KMS-11 (cell line): ENCODE results near the gene SAP25.

ENCODE experiments used
- H2AFZ ChIP-seq: fragments of 200-600 bp; sonication (generic); 2 replicates; pipeline ENCODE4 v1.6.1; 2016; ENCODE audit warnings: antibody characterized with exemption, mixed run types, low read depth
- H3K27ac ChIP-seq: fragments of 200-600 bp; sonication (generic); 2 replicates; pipeline ENCODE4 v1.6.1; 2016; ENCODE audit warnings: mild to moderate bottlenecking, mixed run types
- H3K27me3 ChIP-seq: fragments of 200-600 bp; sonication (generic); 2 replicates; pipeline ENCODE4 v1.6.1; 2017; ENCODE audit warnings: mild to moderate bottlenecking, low read depth, mixed run types, moderate library complexity; ENCODE audit not compliant: insufficient read depth
- H3K36me3 ChIP-seq: fragments of 200-600 bp; sonication (generic); 2 replicates; pipeline ENCODE4 v1.6.1; 2017; ENCODE audit warnings: mild to moderate bottlenecking, mixed run types; ENCODE audit not compliant: insufficient read depth
- H3K4me1 ChIP-seq: fragments of 200-600 bp; sonication (generic); 2 replicates; pipeline ENCODE4 v1.6.1; 2016; ENCODE audit warnings: mild to moderate bottlenecking, low read depth, mixed run types; ENCODE audit not compliant: poor library complexity, severe bottlenecking
- H3K4me2 ChIP-seq: fragments of 200-600 bp; sonication (generic); 2 replicates; pipeline ENCODE4 v1.7.0; 2016; ENCODE audit warnings: mild to moderate bottlenecking, mixed run types
- H3K4me3 ChIP-seq: fragments of 200-600 bp; sonication (generic); IDR thresholded peaks from 2 replicates; pipeline ENCODE4 v1.6.1; 2017; ENCODE audit warnings: low read depth, low read length, mixed read lengths; ENCODE audit not compliant: insufficient read depth
- H3K79me2 ChIP-seq: fragments of 200-600 bp; sonication (generic); 2 replicates; pipeline ENCODE4 v1.6.1; 2016; ENCODE audit warnings: low read depth, mixed run types; ENCODE audit not compliant: insufficient read depth
- H3K9ac ChIP-seq: fragments of 200-600 bp; sonication (generic); 2 replicates; pipeline ENCODE4 v1.6.1; 2016; ENCODE audit warnings: mild to moderate bottlenecking, mixed run types
- H4K20me1 ChIP-seq: fragments of 200-600 bp; sonication (generic); 2 replicates; pipeline ENCODE4 v1.6.1; 2016; ENCODE audit warnings: mild to moderate bottlenecking, mixed run types; ENCODE audit not compliant: insufficient read depth
- TF ChIP-seq, protein P1 (sequence below): fragments of 200-600 bp; sonication (generic); conservative IDR thresholded peaks from 2 replicates; pipeline ENCODE4 v1.6.1; 2017; ENCODE audit warnings: low read depth, mild to moderate bottlenecking, antibody characterized with exemption, low read length, moderate library complexity, mixed read lengths

The SAP25 gene

DNA sequence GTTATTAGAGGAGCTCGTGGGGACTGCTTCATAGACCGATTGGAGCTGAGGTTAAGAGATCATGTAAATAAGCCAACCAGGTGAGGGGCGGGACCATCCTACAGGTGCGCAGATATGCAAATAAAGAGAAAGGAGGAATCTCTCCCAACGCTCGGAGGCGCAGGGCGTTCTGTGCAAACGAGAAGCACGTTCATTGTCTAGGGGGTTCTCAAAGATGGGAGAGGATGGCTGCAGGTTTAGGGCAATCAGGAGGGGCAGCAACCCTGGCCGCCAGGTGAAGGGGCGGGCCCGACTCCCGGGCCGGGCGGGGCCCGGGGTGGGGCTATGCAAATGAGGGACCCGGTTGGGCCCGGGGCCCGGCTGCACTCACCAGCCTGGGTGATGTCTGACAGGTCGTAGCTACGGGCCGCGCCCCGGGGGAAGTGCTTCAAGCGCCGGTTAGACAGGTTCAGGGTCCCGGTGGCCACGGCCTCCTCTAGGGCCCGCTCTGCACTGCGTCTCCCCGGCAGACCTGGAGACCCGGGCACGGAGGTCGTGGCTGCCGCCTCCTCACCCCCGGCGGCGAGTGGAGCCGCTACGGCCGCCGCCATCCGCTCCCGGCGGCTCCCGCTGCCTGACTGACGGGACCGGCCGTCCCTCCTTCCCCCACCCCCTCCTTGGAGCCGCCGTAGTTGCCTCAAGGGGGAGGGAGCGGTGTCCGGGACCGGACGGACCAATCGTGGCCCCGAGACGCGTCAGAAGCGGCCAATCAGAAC is 12.0 kb upstream of the SAP25 start, which contains the start of gene LRCH4:
Gene LRCH4 (minus strand): TSS at position 619 of the 755 bp plus-strand sequence. CDS start 29 bp downstream, at position 590.
- no peaks in the 10 kb centered on the region for H4K20me1 ChIP-seq
- H3K27ac ChIP-seq, result peak within 1 kb of the TSS; percentile 64
- peak within 1 kb of the TSS; percentile 72; the same call in 1 of the 2 replicates for H3K9ac ChIP-seq
- no peak within 1 kb of the TSS for H3K4me3 ChIP-seq
- peaks cover 23% of the 10 kb centered on the region for H3K27me3 ChIP-seq
- TF ChIP-seq, protein P1, sequence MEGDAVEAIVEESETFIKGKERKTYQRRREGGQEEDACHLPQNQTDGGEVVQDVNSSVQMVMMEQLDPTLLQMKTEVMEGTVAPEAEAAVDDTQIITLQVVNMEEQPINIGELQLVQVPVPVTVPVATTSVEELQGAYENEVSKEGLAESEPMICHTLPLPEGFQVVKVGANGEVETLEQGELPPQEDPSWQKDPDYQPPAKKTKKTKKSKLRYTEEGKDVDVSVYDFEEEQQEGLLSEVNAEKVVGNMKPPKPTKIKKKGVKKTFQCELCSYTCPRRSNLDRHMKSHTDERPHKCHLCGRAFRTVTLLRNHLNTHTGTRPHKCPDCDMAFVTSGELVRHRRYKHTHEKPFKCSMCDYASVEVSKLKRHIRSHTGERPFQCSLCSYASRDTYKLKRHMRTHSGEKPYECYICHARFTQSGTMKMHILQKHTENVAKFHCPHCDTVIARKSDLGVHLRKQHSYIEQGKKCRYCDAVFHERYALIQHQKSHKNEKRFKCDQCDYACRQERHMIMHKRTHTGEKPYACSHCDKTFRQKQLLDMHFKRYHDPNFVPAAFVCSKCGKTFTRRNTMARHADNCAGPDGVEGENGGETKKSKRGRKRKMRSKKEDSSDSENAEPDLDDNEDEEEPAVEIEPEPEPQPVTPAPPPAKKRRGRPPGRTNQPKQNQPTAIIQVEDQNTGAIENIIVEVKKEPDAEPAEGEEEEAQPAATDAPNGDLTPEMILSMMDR, result no peak
- peaks cover 12% of the 10 kb centered on the region for H3K4me1 ChIP-seq
- H3K79me2 ChIP-seq, result peaks cover 4% of the 10 kb centered on the region; the same call in 1 of the 2 replicates
- peak within 1 kb of the TSS; percentile 80 for H3K4me2 ChIP-seq
- H3K36me3 ChIP-seq, result no peaks in the 10 kb centered on the region
- peak within 1 kb of the TSS; percentile 79 for H2AFZ ChIP-seq

DNA sequence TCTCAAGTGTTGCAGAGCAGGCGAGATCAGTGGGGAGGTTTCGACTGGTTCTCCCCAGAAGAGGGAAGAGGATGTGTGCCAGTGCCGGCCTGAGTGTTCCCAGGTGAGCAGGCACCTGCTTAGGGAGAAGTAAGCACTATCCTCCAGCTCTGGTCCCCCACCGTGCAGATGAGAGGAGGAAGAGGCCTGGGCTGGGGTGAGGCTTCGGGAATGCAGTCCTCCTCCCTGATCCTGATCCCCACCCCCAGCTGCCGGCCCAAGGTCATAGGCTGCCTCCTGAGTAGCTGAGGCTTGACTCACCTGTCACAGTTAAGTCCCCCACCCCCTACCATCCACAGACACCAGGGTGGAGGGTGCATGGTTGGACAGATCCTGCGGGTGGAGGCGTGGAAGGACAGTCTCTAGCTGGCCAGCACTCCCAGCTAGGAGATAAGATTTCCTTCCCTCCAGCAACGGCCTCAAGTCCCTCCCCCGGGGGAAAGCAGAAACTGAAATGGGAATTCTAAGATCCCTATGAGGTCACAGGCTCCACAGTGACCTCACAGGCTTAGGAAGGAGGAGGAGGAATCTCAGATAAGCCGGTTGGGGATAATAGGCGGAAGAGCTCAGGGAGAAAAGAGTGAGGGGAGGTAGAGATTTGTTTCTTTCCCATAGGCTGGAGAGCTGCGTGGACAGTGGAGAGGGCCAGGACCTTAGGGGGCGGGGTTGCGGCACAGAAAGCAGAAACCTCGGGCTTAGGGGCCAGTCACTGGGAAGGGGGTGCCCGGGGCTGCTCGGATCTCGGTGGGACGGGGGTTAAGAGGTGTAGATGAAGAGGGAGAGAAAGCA is 11.2 kb upstream of the SAP25 start:
- Histone ChIP-seq H3K27ac (no peak overlapping the region), H4K20me1 (no peaks in the 10 kb centered on the region), H3K4me1 (peaks cover 12% of the 10 kb centered on the region), H3K4me2 (peak overlapping the region; percentile 80), H3K4me3 (no peak overlapping the region), H3K36me3 (no peaks in the 10 kb centered on the region), H3K27me3 (peaks cover 16% of the 10 kb centered on the region), H3K79me2 (peaks cover 4% of the 10 kb centered on the region; the same call in 1 of the 2 replicates), H2AFZ (peak overlapping the region; percentile 41; the same call in 1 of the 2 replicates), H3K9ac (peak overlapping the region; percentile 72; the same call in 1 of the 2 replicates)
- TF ChIP-seq, protein P1, result no peak

DNA sequence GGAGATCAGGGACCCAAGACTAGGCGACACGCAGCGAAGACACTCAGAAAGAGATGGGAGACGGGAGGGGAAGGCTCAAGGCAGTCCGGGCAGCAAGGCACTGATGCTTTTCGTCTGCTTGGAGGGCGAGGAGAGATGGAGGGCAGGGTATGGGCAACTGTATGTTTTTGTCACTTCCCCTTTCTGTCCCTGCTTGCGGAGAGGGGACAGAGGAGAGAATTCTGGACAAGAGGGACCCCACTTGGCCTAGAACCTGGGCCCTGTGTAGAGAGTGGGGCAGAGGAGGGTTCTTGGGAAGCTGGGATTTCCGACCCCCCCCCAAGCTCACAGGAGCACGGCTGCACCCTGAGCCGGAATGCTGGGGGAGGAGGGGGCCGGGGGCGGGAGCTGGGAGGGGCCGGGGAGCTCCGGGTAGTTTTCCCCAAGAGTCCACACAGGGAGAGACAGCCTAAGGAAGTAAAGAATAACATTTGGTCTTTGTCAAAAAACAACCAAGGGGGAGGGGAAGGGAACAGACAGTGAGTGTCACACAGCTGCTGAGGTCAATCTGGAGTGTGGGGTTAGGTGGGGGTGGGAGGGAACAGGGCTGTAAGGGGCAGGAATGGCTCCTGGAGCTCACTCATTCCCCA is 10.5 kb upstream of the SAP25 start:
- no peaks in the 10 kb centered on the region for H4K20me1 ChIP-seq
- TF ChIP-seq, protein P1, result no peak
- H2AFZ ChIP-seq, result no peak overlapping the region
- H3K79me2 ChIP-seq, result peaks cover 4% of the 10 kb centered on the region; the same call in 1 of the 2 replicates
- H3K9ac ChIP-seq, result no peak overlapping the region
- H3K4me3 ChIP-seq, result no peak overlapping the region
- H3K4me1 ChIP-seq, result peaks cover 12% of the 10 kb centered on the region
- no peak overlapping the region for H3K27ac ChIP-seq
- peaks cover 8% of the 10 kb centered on the region for H3K27me3 ChIP-seq
- peak overlapping the region; percentile 80; the same call in 1 of the 2 replicates for H3K4me2 ChIP-seq
- H3K36me3 ChIP-seq, result no peaks in the 10 kb centered on the region
